ENCODE results near the gene TRPM3. TPM values are rescaled to one million over a fixed set of nuclear protein-coding genes. Genes with fewer than 3 reads are reported as not detected.
A peak's percentile ranks its signal among the peaks of the same experiment; 100 is the strongest.

Gene TRPM3
- total RNA-seq, 4 donors from 2014 or later: 0.27 to 1.2 (median 0.47) TPM; not detected in 1

DNA sequence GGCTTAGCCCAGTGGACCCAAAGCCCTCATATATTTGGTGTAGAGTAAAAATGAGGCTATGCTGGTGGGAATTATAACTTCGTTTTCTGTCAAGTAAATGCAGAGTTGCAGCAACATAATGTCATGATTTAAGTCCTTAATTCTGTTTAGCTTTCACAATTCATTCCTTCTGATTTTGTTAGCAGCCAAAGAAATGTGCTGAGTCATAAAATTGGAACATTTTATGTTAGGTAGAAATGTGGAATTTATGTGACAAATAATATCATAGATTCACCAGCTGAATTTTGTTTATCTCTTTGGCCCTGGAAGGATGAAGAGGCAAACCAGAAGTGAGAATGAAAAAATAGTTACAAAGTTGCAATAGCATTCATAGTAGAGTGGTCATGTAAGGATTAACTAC, 247.0 kb downstream of the TRPM3 start:
- no peak overlapping the region for H3K27ac ChIP-seq
- WGBS, 2 donors (ENCODE audit: low coverage in 1 of 2): 50 to 55% methylated on average over 1 of the region's 1 CpG
- no peaks in the 10 kb centered on the region for H3K4me1 ChIP-seq
- H3K36me3 ChIP-seq: no peaks in the 10 kb centered on the region
- H3K27me3 ChIP-seq: no peaks in the 10 kb centered on the region
- no peaks in the 10 kb centered on the region for H3K9me3 ChIP-seq
- H3K4me3 ChIP-seq: no peak overlapping the region
- TF ChIP-seq EP300 (IDR thresholded peaks at IDR 0.05) (no peak), POLR2A (IDR thresholded peaks at IDR 0.05) (no peak), POLR2AphosphoS5 (IDR thresholded peaks at IDR 0.05) (no peak)
- TF ChIP-seq, protein P1, sequence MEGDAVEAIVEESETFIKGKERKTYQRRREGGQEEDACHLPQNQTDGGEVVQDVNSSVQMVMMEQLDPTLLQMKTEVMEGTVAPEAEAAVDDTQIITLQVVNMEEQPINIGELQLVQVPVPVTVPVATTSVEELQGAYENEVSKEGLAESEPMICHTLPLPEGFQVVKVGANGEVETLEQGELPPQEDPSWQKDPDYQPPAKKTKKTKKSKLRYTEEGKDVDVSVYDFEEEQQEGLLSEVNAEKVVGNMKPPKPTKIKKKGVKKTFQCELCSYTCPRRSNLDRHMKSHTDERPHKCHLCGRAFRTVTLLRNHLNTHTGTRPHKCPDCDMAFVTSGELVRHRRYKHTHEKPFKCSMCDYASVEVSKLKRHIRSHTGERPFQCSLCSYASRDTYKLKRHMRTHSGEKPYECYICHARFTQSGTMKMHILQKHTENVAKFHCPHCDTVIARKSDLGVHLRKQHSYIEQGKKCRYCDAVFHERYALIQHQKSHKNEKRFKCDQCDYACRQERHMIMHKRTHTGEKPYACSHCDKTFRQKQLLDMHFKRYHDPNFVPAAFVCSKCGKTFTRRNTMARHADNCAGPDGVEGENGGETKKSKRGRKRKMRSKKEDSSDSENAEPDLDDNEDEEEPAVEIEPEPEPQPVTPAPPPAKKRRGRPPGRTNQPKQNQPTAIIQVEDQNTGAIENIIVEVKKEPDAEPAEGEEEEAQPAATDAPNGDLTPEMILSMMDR (IDR thresholded peaks at IDR 0.05): no peak
- ATAC-seq: no peak

- Histone ChIP-seq H3K36me3 (no peaks in the 10 kb centered on the region), H3K4me3 (no peak overlapping the region), H3K4me1 (no peaks in the 10 kb centered on the region), H3K27me3 (no peaks in the 10 kb centered on the region), H3K27ac (no peak overlapping the region), H3K9me3 (no peaks in the 10 kb centered on the region)
- ATAC-seq: no peak
- WGBS, 2 donors (ENCODE audit: low coverage in 1 of 2): 71 to 84% methylated on average over 2 of the region's 2 CpGs
- TF ChIP-seq POLR2AphosphoS5 (IDR thresholded peaks at IDR 0.05) (no peak), POLR2A (IDR thresholded peaks at IDR 0.05) (no peak), EP300 (IDR thresholded peaks at IDR 0.05) (no peak)
- TF ChIP-seq, protein P1 (IDR thresholded peaks at IDR 0.05): no peak
These were observed 247.9 kb downstream of the TRPM3 start for GRCh38 chr9:70873506-70873905.

DNA sequence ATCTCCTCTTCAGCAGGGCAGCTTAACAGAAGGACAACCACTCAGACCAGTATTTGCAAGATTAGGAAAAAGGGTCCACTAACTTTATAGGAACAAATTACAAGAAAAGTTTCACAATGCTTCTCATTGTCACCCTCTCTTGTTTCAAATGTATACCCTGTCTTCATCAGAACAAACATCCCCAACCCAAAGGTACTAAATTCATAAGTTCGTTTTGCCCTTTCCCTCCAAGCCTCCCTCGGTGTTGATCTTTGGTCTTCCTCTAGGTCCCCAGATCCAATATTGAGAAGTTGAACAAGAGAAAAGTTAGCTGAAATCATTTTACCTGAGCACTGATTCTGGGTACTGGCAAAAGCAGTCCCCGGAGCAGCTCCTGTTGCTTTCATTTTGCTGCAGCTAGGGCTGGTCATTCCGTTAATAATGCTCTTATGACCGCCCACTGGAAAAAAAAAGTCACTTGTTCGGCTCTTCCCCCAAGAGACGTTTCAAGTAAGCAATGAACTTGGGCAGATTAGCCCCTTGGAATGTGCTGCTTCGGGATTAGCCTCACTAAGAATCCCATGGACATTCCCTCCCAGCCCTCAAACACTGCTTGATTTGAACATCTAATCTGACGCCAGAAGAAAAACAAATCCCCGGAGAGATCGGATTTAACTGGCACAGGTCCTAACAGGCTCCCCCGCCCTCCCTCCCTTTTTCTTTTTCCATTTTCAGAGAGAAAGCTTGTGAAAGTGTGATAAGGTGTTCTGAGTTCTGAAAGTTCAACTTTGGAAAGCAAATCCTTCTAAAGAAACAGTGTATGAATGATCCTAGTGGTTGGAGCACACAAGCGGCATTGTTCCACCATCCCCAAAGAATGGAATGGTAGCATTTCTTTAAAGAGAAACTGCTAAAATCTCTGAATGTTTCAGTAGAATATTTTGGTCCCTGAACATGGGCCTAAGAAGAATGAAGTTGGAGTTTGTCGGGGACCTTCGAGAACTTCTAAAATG, 252.5 kb downstream of the TRPM3 start:
- Histone ChIP-seq H3K27me3 (no peaks in the 10 kb centered on the region), H3K9me3 (no peaks in the 10 kb centered on the region), H3K4me1 (no peaks in the 10 kb centered on the region), H3K27ac (peak overlapping the region in 1 of 4 donors; percentile 8), H3K4me3 (peak overlapping the region; percentile 40 to 44), H3K36me3 (no peaks in the 10 kb centered on the region)
- WGBS, 2 donors (ENCODE audit: low coverage in 1 of 2): 43 to 54% methylated on average over 7 to 11 of the region's 15 CpGs
- peak; percentile 39 for ATAC-seq
- TF ChIP-seq, protein P1 (IDR thresholded peaks at IDR 0.05): no peak
- TF ChIP-seq POLR2AphosphoS5 (IDR thresholded peaks at IDR 0.05): no peak
- TF ChIP-seq POLR2A (IDR thresholded peaks at IDR 0.05): no peak
- no peak for TF ChIP-seq EP300 (IDR thresholded peaks at IDR 0.05)

DNA sequence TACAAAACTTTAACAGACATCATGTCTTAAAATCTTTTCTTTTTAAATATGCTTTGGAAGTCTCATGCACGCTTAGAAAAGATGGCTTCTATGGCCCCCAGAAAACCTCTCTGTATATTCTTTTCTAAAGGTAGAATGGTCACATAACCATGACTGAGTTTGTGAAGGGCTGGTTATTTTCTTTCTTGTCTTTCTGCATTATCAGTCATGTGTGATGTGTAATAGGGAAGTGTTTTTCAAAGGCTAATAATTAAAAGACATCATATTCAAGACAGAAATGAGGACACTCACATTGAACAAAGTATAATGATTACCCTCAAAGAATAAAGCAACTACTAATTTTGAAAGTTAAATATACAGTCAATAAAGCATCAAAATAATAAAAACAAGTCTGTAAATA, 253.4 kb downstream of the TRPM3 start:
- TF ChIP-seq, protein P1 (IDR thresholded peaks at IDR 0.05): no peak
- no peak for TF ChIP-seq POLR2A (IDR thresholded peaks at IDR 0.05)
- TF ChIP-seq POLR2AphosphoS5 (IDR thresholded peaks at IDR 0.05): no peak
- TF ChIP-seq EP300 (IDR thresholded peaks at IDR 0.05): no peak
- H3K4me1 ChIP-seq: no peaks in the 10 kb centered on the region
- H3K9me3 ChIP-seq: no peaks in the 10 kb centered on the region
- WGBS, 2 donors (ENCODE audit: low coverage in 1 of 2): 55 to 80% methylated on average over 1 of the region's 1 CpG
- H3K27ac ChIP-seq: no peak overlapping the region
- ATAC-seq: no peak
- H3K27me3 ChIP-seq: no peaks in the 10 kb centered on the region
- H3K36me3 ChIP-seq: no peaks in the 10 kb centered on the region
- H3K4me3 ChIP-seq: no peak overlapping the region

DNA sequence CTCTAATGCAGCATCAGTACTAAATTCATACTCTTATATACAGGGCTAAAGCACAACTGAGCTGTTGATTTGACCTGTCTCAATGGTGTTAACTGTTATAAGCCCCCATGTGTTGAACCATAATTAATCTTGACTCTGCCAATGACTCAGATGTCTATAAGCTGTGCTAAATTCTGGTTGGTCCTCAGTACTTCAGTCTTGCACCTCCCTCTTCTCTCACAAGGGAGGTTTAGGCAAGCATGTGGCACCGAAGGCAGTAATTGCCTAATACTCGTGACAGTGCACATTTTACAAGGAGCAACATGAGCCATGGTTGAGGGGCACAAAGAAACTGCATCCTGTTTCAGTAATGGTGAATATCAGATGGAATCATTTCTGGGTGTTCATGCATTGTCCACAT, 255.9 kb downstream of the TRPM3 start:
- no peak for ATAC-seq
- Histone ChIP-seq H3K36me3 (no peaks in the 10 kb centered on the region), H3K4me3 (no peak overlapping the region), H3K9me3 (no peaks in the 10 kb centered on the region), H3K27ac (no peak overlapping the region), H3K27me3 (no peaks in the 10 kb centered on the region), H3K4me1 (no peaks in the 10 kb centered on the region)
- TF ChIP-seq, protein P1 (IDR thresholded peaks at IDR 0.05): no peak
- TF ChIP-seq EP300 (IDR thresholded peaks at IDR 0.05): no peak
- no peak for TF ChIP-seq POLR2AphosphoS5 (IDR thresholded peaks at IDR 0.05)
- TF ChIP-seq POLR2A (IDR thresholded peaks at IDR 0.05): no peak
- WGBS, 2 donors (ENCODE audit: low coverage in 1 of 2): 60 to 94% methylated on average over 1 to 2 of the region's 2 CpGs
